Measurements from ENCODE around the gene THSD4.

THSD4 gene

GRCh38 chr15:71566226-71566625 is 451.0 kb downstream of the THSD4 start:
- DNase-seq: no peak

GRCh38 chr15:71567173-71567572 is 451.9 kb downstream of the THSD4 start:
- DNase-seq: no peak

- no peak for DNase-seq
These were observed 453.0 kb downstream of the THSD4 start for GRCh38 chr15:71568227-71568626.

GRCh38 chr15:71570736-71571135 is 455.5 kb downstream of the THSD4 start:
- no peak for DNase-seq

GRCh38 chr15:71571641-71572040 is 456.4 kb downstream of the THSD4 start:
- no peak for DNase-seq

GRCh38 chr15:71572452-71573053 is 457.3 kb downstream of the THSD4 start:
- no peak for DNase-seq

GRCh38 chr15:71573599-71573998 is 458.3 kb downstream of the THSD4 start:
- DNase-seq: no peak

GRCh38 chr15:71575474-71576045 is 460.3 kb downstream of the THSD4 start:
- DNase-seq: peak; percentile 33 to 37

GRCh38 chr15:71577071-71577470 is 461.8 kb downstream of the THSD4 start:
- DNase-seq: no peak

GRCh38 chr15:71581398-71581930 is 466.2 kb downstream of the THSD4 start:
- no peak for DNase-seq

GRCh38 chr15:71585159-71585558 is 469.9 kb downstream of the THSD4 start:
- DNase-seq: no peak

GRCh38 chr15:71586463-71586862 is 471.2 kb downstream of the THSD4 start:
- no peak for DNase-seq

- DNase-seq: no peak
These were observed 473.5 kb downstream of the THSD4 start for GRCh38 chr15:71588746-71589145.

- no peak for DNase-seq
These were observed 475.8 kb downstream of the THSD4 start for GRCh38 chr15:71591057-71591456.

- no peak for DNase-seq
These were observed 476.9 kb downstream of the THSD4 start for GRCh38 chr15:71592203-71592602.

- no peak for DNase-seq
These were observed 480.7 kb downstream of the THSD4 start for GRCh38 chr15:71595846-71596553.

- DNase-seq: no peak
These were observed 481.4 kb downstream of the THSD4 start for GRCh38 chr15:71596672-71597071.

- no peak for DNase-seq
These were observed 481.9 kb downstream of the THSD4 start for GRCh38 chr15:71597126-71597525.

- no peak for DNase-seq
These were observed 482.4 kb downstream of the THSD4 start for GRCh38 chr15:71597637-71598036.

- no peak for DNase-seq
These were observed 483.5 kb downstream of the THSD4 start for GRCh38 chr15:71598741-71599140.

- no peak for DNase-seq
These were observed 484.3 kb downstream of the THSD4 start for GRCh38 chr15:71599418-71600151.

GRCh38 chr15:71600237-71600636 is 485.0 kb downstream of the THSD4 start:
- DNase-seq: no peak

- DNase-seq: no peak
These were observed 486.0 kb downstream of the THSD4 start for GRCh38 chr15:71601038-71601834.

All from Kasumi-1 (cell line).